ENCODE data around the gene OR10R2.

OR10R2 gene

DNA sequence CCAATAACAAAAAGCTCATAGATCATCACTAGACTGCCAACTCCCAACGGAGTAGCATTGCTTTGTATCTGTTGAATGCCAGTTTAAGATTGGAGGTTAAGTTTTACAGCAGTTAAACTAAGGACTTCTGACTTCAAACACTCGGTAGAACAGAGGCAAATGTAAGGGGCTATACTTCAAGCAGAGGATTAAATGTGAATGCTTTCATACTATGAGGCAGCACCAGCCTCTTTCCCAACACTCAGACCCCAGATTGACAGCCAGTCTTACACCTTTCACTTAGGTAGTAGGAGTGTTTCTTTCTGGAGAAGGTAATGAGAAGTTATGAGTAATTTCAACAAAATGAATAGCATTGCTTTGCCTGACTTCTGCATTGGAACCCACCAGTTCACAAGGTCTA, 22.8 kb downstream of the OR10R2 start:
- H3K27ac Mint-ChIP-seq (ENCODE audit: low read depth) = no peak overlapping the region
- H3K4me3 Mint-ChIP-seq = no peak overlapping the region
- H3K36me3 Mint-ChIP-seq (ENCODE audit: insufficient read depth) = no peaks in the 10 kb centered on the region
- peaks cover 32% of the 10 kb centered on the region for H3K27me3 Mint-ChIP-seq
- ATAC-seq (replicated peaks; ENCODE audit: extremely low read depth, poor library complexity, severe bottlenecking) (no peak), DNase-seq (ENCODE audit: low spot score in 2 of 2) (no peak)
- no peaks in the 10 kb centered on the region for H3K9me3 Mint-ChIP-seq
- H3K4me1 Mint-ChIP-seq = no peaks in the 10 kb centered on the region

DNA sequence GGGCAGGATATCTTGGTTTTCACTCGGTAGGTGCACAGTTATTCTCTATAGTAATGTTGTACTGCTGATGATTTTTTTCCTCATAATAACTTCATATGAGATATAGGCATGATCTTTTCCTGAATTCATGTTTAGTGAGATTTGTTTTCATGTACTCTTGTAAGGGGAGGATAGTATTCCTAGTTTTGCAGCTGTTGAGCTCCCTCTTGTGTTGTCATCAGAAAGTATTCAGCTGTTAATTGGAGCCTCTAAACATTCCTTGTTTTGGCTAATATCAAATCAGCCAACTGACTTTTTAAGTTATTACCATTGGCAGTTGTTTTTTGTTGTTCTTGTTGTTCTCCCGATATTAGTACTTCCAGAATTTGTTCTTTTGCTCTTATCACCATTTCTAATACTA, 24.4 kb downstream of the OR10R2 start:
- Mint-ChIP-seq H3K27ac (ENCODE audit: low read depth) (no peak overlapping the region), H3K4me3 (no peak overlapping the region), H3K36me3 (ENCODE audit: insufficient read depth) (no peaks in the 10 kb centered on the region), H3K27me3 (peaks cover 47% of the 10 kb centered on the region), H3K4me1 (no peaks in the 10 kb centered on the region), H3K9me3 (no peaks in the 10 kb centered on the region)
- no peak for DNase-seq (ENCODE audit: low spot score in 2 of 2)
- no peak for ATAC-seq (replicated peaks; ENCODE audit: extremely low read depth, poor library complexity, severe bottlenecking)

DNA sequence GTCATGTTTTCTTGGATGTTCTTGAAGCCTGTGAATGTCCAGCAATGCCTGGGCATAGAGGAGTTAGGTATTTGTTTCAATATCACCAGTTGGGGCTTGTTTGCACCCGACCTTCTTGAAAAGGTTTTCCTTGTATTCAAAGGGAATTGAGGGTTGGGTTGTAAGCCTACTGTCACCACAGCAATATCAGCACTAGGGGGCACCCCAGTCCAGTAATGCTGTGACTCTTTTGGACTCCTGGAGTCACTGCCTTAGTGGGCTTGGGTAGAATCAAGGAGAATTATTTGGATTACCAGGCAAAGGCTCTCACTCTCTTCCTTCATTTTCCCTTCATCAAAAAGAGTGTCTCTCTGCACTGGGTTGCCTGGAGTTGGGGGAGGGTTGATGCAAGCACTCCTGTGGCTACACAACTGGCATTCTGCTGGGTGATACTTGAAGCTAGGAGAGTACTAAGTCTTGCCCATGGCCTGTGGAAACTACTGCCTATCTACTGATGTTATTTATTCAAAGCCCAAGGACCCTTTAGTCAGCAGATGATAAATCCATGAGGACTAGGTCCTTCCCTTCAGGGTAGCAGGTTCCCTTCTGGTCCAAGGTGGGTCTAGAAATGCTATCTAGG, 34.5 kb downstream of the OR10R2 start:
- H3K27ac Mint-ChIP-seq (ENCODE audit: low read depth) = no peak overlapping the region
- H3K4me3 Mint-ChIP-seq = no peak overlapping the region
- H3K9me3 Mint-ChIP-seq = no peaks in the 10 kb centered on the region
- DNase-seq (ENCODE audit: low spot score in 2 of 2) = peak in 1 of 2 donors; percentile 23
- no peaks in the 10 kb centered on the region for H3K4me1 Mint-ChIP-seq
- H3K36me3 Mint-ChIP-seq (ENCODE audit: insufficient read depth) = no peaks in the 10 kb centered on the region
- peaks cover 82% of the 10 kb centered on the region for H3K27me3 Mint-ChIP-seq
- no peak for ATAC-seq (replicated peaks; ENCODE audit: extremely low read depth, poor library complexity, severe bottlenecking)

DNA sequence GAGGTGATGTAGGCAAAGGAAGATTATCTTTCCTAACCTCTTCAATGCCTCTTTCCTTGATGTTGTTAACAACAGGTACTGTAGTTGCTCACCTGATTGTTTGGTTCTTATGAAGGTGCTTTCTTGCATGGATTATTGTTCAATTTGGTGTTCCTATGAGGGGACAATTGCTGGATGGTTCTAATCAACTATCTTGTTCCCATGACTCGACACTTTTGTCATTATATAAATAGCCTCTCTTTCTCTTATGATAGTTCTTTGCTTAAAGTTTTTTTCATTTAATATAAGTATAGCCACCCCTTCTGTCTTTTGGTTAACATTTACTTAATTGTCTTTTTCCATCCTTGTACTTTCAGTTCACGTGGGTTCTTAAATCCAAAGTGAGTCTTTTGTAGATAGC, 35.5 kb downstream of the OR10R2 start:
- ATAC-seq (replicated peaks; ENCODE audit: extremely low read depth, poor library complexity, severe bottlenecking) = no peak
- no peak overlapping the region for H3K4me3 Mint-ChIP-seq
- no peak for DNase-seq (ENCODE audit: low spot score in 2 of 2)
- no peaks in the 10 kb centered on the region for H3K9me3 Mint-ChIP-seq
- H3K27ac Mint-ChIP-seq (ENCODE audit: low read depth) = no peak overlapping the region
- no peaks in the 10 kb centered on the region for H3K36me3 Mint-ChIP-seq (ENCODE audit: insufficient read depth)
- no peaks in the 10 kb centered on the region for H3K4me1 Mint-ChIP-seq
- peaks cover 80% of the 10 kb centered on the region for H3K27me3 Mint-ChIP-seq

DNA sequence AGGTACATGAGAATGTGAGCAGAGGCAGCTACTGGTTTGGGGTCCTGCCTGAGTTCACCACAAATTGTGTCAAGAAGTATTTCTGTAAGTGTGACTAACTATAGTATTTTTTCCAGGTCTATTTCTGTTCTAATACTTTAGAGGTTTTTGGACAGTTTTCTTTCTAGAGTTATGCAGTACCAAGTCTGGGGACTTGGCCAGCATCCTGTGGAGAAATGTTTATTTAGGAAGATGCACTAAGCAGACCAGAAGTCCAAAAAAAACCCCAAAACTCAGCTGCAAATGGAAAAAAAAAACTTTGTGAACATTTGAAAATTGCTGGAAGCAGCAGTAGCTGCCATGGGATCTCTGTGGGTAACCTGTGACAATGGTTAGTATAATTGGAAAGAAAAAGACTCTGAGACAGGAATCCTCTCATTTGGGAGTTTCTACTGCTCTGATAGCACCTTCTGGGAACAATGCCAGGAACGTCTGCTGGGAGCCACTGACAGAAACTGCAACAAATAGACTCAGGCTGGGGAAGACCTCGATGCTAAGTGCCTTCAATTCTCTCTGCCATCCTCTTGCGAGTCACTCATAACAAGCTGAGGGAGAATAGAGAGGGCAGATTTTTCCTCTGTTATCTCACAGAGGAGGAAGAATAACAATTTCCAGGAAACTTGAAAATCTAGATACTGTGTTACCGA, 37.6 kb downstream of the OR10R2 start:
- peaks cover 80% of the 10 kb centered on the region for H3K27me3 Mint-ChIP-seq
- no peaks in the 10 kb centered on the region for H3K9me3 Mint-ChIP-seq
- no peak overlapping the region for H3K4me3 Mint-ChIP-seq
- ATAC-seq (replicated peaks; ENCODE audit: extremely low read depth, poor library complexity, severe bottlenecking) = no peak
- no peaks in the 10 kb centered on the region for H3K36me3 Mint-ChIP-seq (ENCODE audit: insufficient read depth)
- no peak overlapping the region for H3K27ac Mint-ChIP-seq (ENCODE audit: low read depth)
- no peak for DNase-seq (ENCODE audit: low spot score in 2 of 2)
- H3K4me1 Mint-ChIP-seq = no peaks in the 10 kb centered on the region

DNA sequence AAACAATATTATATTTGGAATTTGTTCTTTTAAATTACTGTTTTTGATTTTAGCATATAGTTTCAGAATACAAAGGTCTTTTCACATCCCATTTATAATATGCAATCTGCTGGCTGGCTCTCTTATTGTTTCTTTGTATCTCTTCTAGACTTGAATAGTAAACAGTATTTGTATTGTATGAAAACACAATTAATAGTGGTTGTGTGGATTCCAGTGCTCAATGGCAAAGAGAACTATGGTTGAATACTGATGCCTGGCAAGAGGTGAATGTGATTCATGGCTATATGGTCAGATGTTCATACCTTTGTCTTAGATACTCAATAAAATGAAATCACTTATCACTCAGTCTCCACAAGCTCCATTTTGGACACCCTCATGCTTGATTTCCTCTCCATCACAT, 44.9 kb downstream of the OR10R2 start:
- H3K4me3 Mint-ChIP-seq = no peak overlapping the region
- no peak for ATAC-seq (replicated peaks; ENCODE audit: extremely low read depth, poor library complexity, severe bottlenecking)
- H3K36me3 Mint-ChIP-seq (ENCODE audit: insufficient read depth) = peaks cover 2% of the 10 kb centered on the region
- no peak for DNase-seq (ENCODE audit: low spot score in 2 of 2)
- peaks cover 65% of the 10 kb centered on the region for H3K27me3 Mint-ChIP-seq
- no peaks in the 10 kb centered on the region for H3K4me1 Mint-ChIP-seq
- H3K9me3 Mint-ChIP-seq = no peaks in the 10 kb centered on the region
- no peak overlapping the region for H3K27ac Mint-ChIP-seq (ENCODE audit: low read depth)

DNA sequence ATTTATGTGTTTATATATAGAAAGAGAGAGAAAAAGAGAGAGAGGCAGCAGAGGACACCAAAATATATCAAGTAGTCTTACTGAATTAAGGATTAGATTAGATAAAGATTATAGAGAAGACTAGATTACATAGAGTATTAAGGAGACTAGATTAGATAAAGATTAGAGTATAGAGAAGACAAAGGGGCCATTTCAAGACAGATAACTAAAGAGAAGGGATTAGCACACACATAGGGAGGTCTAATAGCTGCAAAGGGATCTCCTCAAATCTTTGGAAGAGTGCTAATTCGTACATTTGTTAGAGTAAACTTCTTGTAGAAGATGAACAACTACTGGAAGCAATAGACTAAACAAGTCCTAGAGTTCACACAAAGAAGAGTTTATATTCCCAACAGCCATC, 48.0 kb downstream of the OR10R2 start:
- Mint-ChIP-seq H3K27ac (ENCODE audit: low read depth) (no peak overlapping the region), H3K27me3 (peaks cover 64% of the 10 kb centered on the region), H3K4me1 (no peaks in the 10 kb centered on the region), H3K36me3 (ENCODE audit: insufficient read depth) (peaks cover 2% of the 10 kb centered on the region), H3K4me3 (no peak overlapping the region), H3K9me3 (peaks cover 2% of the 10 kb centered on the region)
- DNase-seq (ENCODE audit: low spot score in 2 of 2) (no peak), ATAC-seq (replicated peaks; ENCODE audit: extremely low read depth, poor library complexity, severe bottlenecking) (no peak)

DNA sequence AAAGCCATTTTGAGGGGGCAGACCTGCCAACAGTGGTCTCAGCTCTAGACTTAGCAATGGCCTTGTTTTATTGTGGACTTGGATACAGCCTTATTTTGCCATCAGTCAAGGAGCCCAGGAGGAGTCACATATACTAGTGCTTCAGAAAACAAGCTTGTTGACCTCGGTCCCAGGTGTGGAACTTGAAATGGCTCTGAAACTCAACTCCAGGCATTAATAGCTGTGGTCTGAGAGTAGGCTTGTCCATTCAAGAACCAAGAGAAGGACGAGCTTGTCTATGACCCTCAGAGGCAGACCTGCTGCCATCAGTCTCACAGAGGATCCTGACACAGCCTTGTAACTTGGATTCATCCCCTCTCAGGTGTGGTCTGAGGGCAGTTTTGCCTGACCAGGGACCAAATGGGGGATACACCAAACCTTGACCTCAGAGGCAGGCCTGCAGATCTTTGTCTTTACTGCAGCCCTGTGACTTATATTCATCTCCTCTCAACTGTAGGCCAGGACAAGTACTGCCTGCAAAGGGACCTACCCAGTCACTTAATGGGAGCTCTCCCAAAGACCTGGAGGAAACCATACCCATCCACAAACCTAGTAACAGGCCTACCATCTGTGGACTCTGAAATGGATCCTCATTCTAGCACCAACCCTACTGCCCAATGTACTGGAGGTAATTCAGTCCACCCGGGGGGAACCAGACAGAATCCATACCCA, 49.1 kb downstream of the OR10R2 start:
- Mint-ChIP-seq H3K4me3 (no peak overlapping the region), H3K9me3 (peaks cover 5% of the 10 kb centered on the region), H3K27me3 (peaks cover 62% of the 10 kb centered on the region), H3K36me3 (ENCODE audit: insufficient read depth) (peaks cover 2% of the 10 kb centered on the region), H3K4me1 (no peaks in the 10 kb centered on the region), H3K27ac (ENCODE audit: low read depth) (no peak overlapping the region)
- DNase-seq (ENCODE audit: low spot score in 2 of 2) (no peak), ATAC-seq (replicated peaks; ENCODE audit: extremely low read depth, poor library complexity, severe bottlenecking) (no peak)

DNA sequence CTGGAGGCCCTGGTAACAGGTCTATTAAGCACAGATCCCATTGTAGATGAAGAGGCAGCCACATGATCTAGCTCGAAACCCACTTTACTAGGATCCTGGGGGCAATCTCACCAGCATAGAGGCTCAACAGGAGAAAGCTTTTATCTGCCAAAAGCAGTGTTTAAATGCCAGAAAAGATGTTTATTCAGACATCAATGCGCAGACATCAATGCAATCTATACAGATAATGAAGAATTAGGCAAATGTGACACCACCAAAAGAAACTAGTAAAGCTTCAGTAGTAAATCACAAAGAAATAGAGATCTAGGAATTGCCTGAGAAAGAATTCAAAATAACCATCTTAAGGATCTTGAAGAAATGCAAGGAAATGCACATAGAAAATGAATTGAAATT, 49.6 kb downstream of the OR10R2 start:
- no peak for DNase-seq (ENCODE audit: low spot score in 2 of 2)
- no peak overlapping the region for H3K4me3 Mint-ChIP-seq
- peaks cover 2% of the 10 kb centered on the region for H3K36me3 Mint-ChIP-seq (ENCODE audit: insufficient read depth)
- H3K27me3 Mint-ChIP-seq = peaks cover 63% of the 10 kb centered on the region
- no peak for ATAC-seq (replicated peaks; ENCODE audit: extremely low read depth, poor library complexity, severe bottlenecking)
- H3K27ac Mint-ChIP-seq (ENCODE audit: low read depth) = no peak overlapping the region
- no peaks in the 10 kb centered on the region for H3K4me1 Mint-ChIP-seq
- H3K9me3 Mint-ChIP-seq = peaks cover 9% of the 10 kb centered on the region

DNA sequence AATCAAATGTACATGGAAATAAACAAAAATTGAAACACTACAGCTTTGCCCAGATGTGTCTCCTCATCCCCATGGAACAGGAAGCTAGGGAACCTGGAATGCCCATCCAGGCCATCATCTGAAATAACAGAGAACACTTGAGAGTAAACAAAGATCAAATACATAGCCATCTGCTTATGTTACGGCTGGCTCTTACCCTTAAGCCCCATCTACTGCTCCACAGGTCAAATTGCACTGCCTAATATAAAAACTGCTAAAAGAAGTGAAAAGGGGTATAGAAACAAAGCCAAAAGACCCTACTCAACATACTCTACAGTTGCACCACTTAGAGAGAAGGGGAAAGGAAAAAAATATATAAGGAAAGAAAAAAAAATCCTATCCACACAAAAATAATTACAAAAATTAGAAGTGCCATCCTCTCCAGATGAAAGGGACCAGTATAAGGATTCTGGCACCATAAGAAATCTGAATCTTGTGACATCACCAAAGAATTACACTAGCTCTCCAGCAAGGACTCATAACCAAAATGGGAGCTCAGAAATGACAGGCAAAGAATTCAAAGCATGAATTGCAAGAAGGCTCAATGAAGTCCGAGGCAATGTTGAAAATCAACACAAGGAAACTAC, 55.3 kb downstream of the OR10R2 start:
- Mint-ChIP-seq H3K27ac (ENCODE audit: low read depth) (no peak overlapping the region), H3K4me1 (no peaks in the 10 kb centered on the region), H3K36me3 (ENCODE audit: insufficient read depth) (peaks cover 2% of the 10 kb centered on the region), H3K4me3 (no peak overlapping the region), H3K9me3 (peaks cover 29% of the 10 kb centered on the region), H3K27me3 (peaks cover 88% of the 10 kb centered on the region)
- ATAC-seq (replicated peaks; ENCODE audit: extremely low read depth, poor library complexity, severe bottlenecking) (no peak), DNase-seq (ENCODE audit: low spot score in 2 of 2) (no peak)
